Activated CD4-positive, alpha-beta T cell treated with anti-CD3 and anti-CD28 coated beads for 24 hours (primary cell): ENCODE results near the gene SCAMP5.
A peak's percentile ranks its signal among the peaks of the same experiment; 100 is the strongest.

ENCODE experiments used
- DNase-seq, 2 donors: peaks; one replicate each; pipeline ENCODE4 v3.0.0-alpha.2; 2020; ENCODE audit warnings: low read depth in 2 of 2

The SCAMP5 gene

GRCh38 chr15:74995182-74995778, at the start of gene SCAMP5:
Gene SCAMP5 (plus strand): TSS chr15:74995563. CDS start chr15:75011840, 16,277 bp downstream.
- DNase-seq = peak; percentile 90 to 92

GRCh38 chr15:74950078-74950908, 45.1 kb upstream of the SCAMP5 start:
- DNase-seq = peak; percentile 74 to 75

- DNase-seq = no peak
These were observed 44.4 kb upstream of the SCAMP5 start for GRCh38 chr15:74951006-74951405.

GRCh38 chr15:74954515-74954914, 40.8 kb upstream of the SCAMP5 start:
- DNase-seq = no peak

GRCh38 chr15:74955017-74955416, 40.3 kb upstream of the SCAMP5 start:
- no peak for DNase-seq

- DNase-seq = peak; percentile 49 to 62
These were observed 39.3 kb upstream of the SCAMP5 start for GRCh38 chr15:74955796-74956647.

GRCh38 chr15:74956648-74957475, 38.5 kb upstream of the SCAMP5 start, which contains the start of gene RPP25:
Gene RPP25 (minus strand): TSS chr15:74956772. CDS start chr15:74956583, 189 bp downstream.
- peak; percentile 58 to 68 for DNase-seq

GRCh38 chr15:74957476-74958035, 37.8 kb upstream of the SCAMP5 start:
- no peak for DNase-seq

GRCh38 chr15:74958320-74958907, 36.9 kb upstream of the SCAMP5 start:
- DNase-seq = no peak

- no peak for DNase-seq
These were observed 36.3 kb upstream of the SCAMP5 start for GRCh38 chr15:74958908-74959585.

GRCh38 chr15:74959586-74959939, 35.8 kb upstream of the SCAMP5 start:
- no peak for DNase-seq

- no peak for DNase-seq
These were observed 35.1 kb upstream of the SCAMP5 start for GRCh38 chr15:74960286-74960685.

- DNase-seq = no peak
These were observed 34.3 kb upstream of the SCAMP5 start for GRCh38 chr15:74960995-74961588.

- no peak for DNase-seq
These were observed 33.7 kb upstream of the SCAMP5 start for GRCh38 chr15:74961616-74962015.

- DNase-seq = no peak
These were observed 33.1 kb upstream of the SCAMP5 start for GRCh38 chr15:74962219-74962618.

- no peak for DNase-seq
These were observed 32.7 kb upstream of the SCAMP5 start for GRCh38 chr15:74962671-74963070.

GRCh38 chr15:74963213-74963612, 32.1 kb upstream of the SCAMP5 start:
- no peak for DNase-seq

GRCh38 chr15:74964794-74965193, 30.6 kb upstream of the SCAMP5 start:
- no peak for DNase-seq

GRCh38 chr15:74967670-74968069, 27.7 kb upstream of the SCAMP5 start:
- no peak for DNase-seq

- no peak for DNase-seq
These were observed 19.2 kb upstream of the SCAMP5 start for GRCh38 chr15:74976159-74976558.
